Activated CD4-positive, alpha-beta memory T cell treated with anti-CD3 and anti-CD28 coated beads for 36 hours (primary cell): Measurements from ENCODE around the gene UNC13C. TPM values are rescaled to one million over a fixed set of nuclear protein-coding genes. Genes with fewer than 3 reads are reported as not detected.

Source experiments
- CTCF ChIA-PET: fragments of 350-600 bp; sonication (Branson Sonifier 250); formaldehyde crosslinking; loops from one replicate; lab custom pipeline; 2021; ENCODE audit warnings: antibody characterized with exemption, inconsistent platforms; lab: Charles Lee
- POLR2A ChIA-PET: fragments of 350-600 bp; sonication (Branson Sonifier 250); formaldehyde crosslinking; loops from one replicate; lab custom pipeline; 2021; ENCODE audit warnings: antibody characterized with exemption; lab: Charles Lee
- DNase-seq: peaks from one replicate; pipeline ENCODE4 v3.0.0-alpha.2; 2020
- H3K27ac Mint-ChIP-seq: one replicate; pipeline ENCODE4 v1.8.0; 2021; ENCODE audit warnings: mixed read lengths
- H3K27me3 Mint-ChIP-seq: one replicate; pipeline ENCODE4 v1.8.0; 2021; ENCODE audit warnings: mixed read lengths
- H3K36me3 Mint-ChIP-seq: one replicate; pipeline ENCODE4 v1.8.0; 2021; ENCODE audit warnings: mixed read lengths
- H3K4me1 Mint-ChIP-seq: one replicate; pipeline ENCODE4 v1.8.0; 2021; ENCODE audit warnings: low read depth, mixed read lengths
- H3K4me3 Mint-ChIP-seq: one replicate; pipeline ENCODE4 v1.8.0; 2021; ENCODE audit warnings: mild to moderate bottlenecking, mixed read lengths
- H3K9me3 Mint-ChIP-seq: one replicate; pipeline ENCODE4 v1.8.0; 2021; ENCODE audit warnings: mixed read lengths
- intact Hi-C: fragments of 100-400 bp; cut with micrococcal nuclease; formaldehyde crosslinking; loops from one replicate; pipeline ENCODE4 v1.15.1; 2023
- total RNA-seq, 2 experiments: library from RNA; stranded (reverse); gene quantifications; one replicate each; pipeline ENCODE4 v1.2.3, GENCODE V29; 2021

UNC13C gene
- total RNA-seq, 2 experiments from 2014 or later: not detected

- H3K36me3 Mint-ChIP-seq: no peaks in the 10 kb centered on the region
- H3K4me3 Mint-ChIP-seq: no peak overlapping the region
- ChIA-PET POLR2A (no interaction called here), CTCF (no interaction called here)
- H3K4me1 Mint-ChIP-seq: no peaks in the 10 kb centered on the region
- no peaks in the 10 kb centered on the region for H3K27me3 Mint-ChIP-seq
- intact Hi-C loops: no loop called here
- H3K27ac Mint-ChIP-seq: no peak overlapping the region
- no peak for DNase-seq
- H3K9me3 Mint-ChIP-seq: no peaks in the 10 kb centered on the region
Measured at GRCh38 chr15:54605556-54605955, 627.3 kb downstream of the UNC13C start.

GRCh38 chr15:54608876-54609835 lies 630.9 kb downstream of the UNC13C start:
- Mint-ChIP-seq H3K4me1 (no peaks in the 10 kb centered on the region), H3K27me3 (no peaks in the 10 kb centered on the region), H3K9me3 (no peaks in the 10 kb centered on the region), H3K36me3 (no peaks in the 10 kb centered on the region), H3K27ac (no peak overlapping the region), H3K4me3 (no peak overlapping the region)
- CTCF ChIA-PET: no interaction called here
- no peak for DNase-seq
- POLR2A ChIA-PET: no interaction called here
- intact Hi-C loops: no loop called here

GRCh38 chr15:54618120-54618519 lies 639.9 kb downstream of the UNC13C start:
- H3K4me3 Mint-ChIP-seq: no peak overlapping the region
- no peaks in the 10 kb centered on the region for H3K4me1 Mint-ChIP-seq
- POLR2A ChIA-PET: no interaction called here
- no peak for DNase-seq
- no peaks in the 10 kb centered on the region for H3K9me3 Mint-ChIP-seq
- H3K36me3 Mint-ChIP-seq: no peaks in the 10 kb centered on the region
- no peak overlapping the region for H3K27ac Mint-ChIP-seq
- CTCF ChIA-PET: no interaction called here
- intact Hi-C loops: no loop called here
- no peaks in the 10 kb centered on the region for H3K27me3 Mint-ChIP-seq

GRCh38 chr15:54619180-54619579 lies 640.9 kb downstream of the UNC13C start:
- Mint-ChIP-seq H3K9me3 (no peaks in the 10 kb centered on the region), H3K27me3 (no peaks in the 10 kb centered on the region), H3K4me3 (no peak overlapping the region), H3K36me3 (no peaks in the 10 kb centered on the region), H3K27ac (no peak overlapping the region), H3K4me1 (no peaks in the 10 kb centered on the region)
- ChIA-PET POLR2A (no interaction called here), CTCF (no interaction called here)
- no peak for DNase-seq
- intact Hi-C loops: no loop called here

GRCh38 chr15:54620916-54621315 lies 642.7 kb downstream of the UNC13C start:
- no peak overlapping the region for H3K27ac Mint-ChIP-seq
- ChIA-PET CTCF (no interaction called here), POLR2A (no interaction called here)
- no peaks in the 10 kb centered on the region for H3K9me3 Mint-ChIP-seq
- H3K4me3 Mint-ChIP-seq: no peak overlapping the region
- DNase-seq: no peak
- intact Hi-C loops: no loop called here
- H3K4me1 Mint-ChIP-seq: no peaks in the 10 kb centered on the region
- no peaks in the 10 kb centered on the region for H3K36me3 Mint-ChIP-seq
- H3K27me3 Mint-ChIP-seq: no peaks in the 10 kb centered on the region

- no peak for DNase-seq
- Mint-ChIP-seq H3K27me3 (no peaks in the 10 kb centered on the region), H3K4me1 (no peaks in the 10 kb centered on the region), H3K4me3 (no peak overlapping the region), H3K36me3 (no peaks in the 10 kb centered on the region), H3K27ac (no peak overlapping the region), H3K9me3 (peaks cover 9% of the 10 kb centered on the region)
- intact Hi-C loops: no loop called here
- ChIA-PET POLR2A (no interaction called here), CTCF (no interaction called here)
Measured at GRCh38 chr15:54636147-54636546, 657.9 kb downstream of the UNC13C start.

- CTCF ChIA-PET: no interaction called here
- H3K9me3 Mint-ChIP-seq: peaks cover 9% of the 10 kb centered on the region
Measured at GRCh38 chr15:54638666-54639065, 660.4 kb downstream of the UNC13C start.

GRCh38 chr15:54640873-54641272 lies 662.6 kb downstream of the UNC13C start:
- intact Hi-C loops: no loop called here
- peaks cover 9% of the 10 kb centered on the region for H3K9me3 Mint-ChIP-seq
- no peaks in the 10 kb centered on the region for H3K27me3 Mint-ChIP-seq
- POLR2A ChIA-PET: no interaction called here
- no peak for DNase-seq
- no peak overlapping the region for H3K4me3 Mint-ChIP-seq
- H3K27ac Mint-ChIP-seq: no peak overlapping the region
- CTCF ChIA-PET: no interaction called here
- H3K4me1 Mint-ChIP-seq: no peaks in the 10 kb centered on the region
- no peaks in the 10 kb centered on the region for H3K36me3 Mint-ChIP-seq

More at GRCh38 chr15:54638666-54639065, 660.4 kb downstream of the UNC13C start:
- Mint-ChIP-seq H3K27me3 (no peaks in the 10 kb centered on the region), H3K36me3 (no peaks in the 10 kb centered on the region), H3K4me1 (no peaks in the 10 kb centered on the region), H3K27ac (no peak overlapping the region), H3K4me3 (no peak overlapping the region)
- intact Hi-C loops: no loop called here
- POLR2A ChIA-PET: interaction anchor here (0.7 kb wide), 1 partner anchor 422 kb away, joined by 4 read pairs; no protein-coding TSS in a partner anchor
- no peak for DNase-seq

- ChIA-PET CTCF (no interaction called here), POLR2A (no interaction called here)
- intact Hi-C loops: no loop called here
- Mint-ChIP-seq H3K4me3 (no peak overlapping the region), H3K9me3 (peaks cover 18% of the 10 kb centered on the region), H3K36me3 (no peaks in the 10 kb centered on the region), H3K27me3 (no peaks in the 10 kb centered on the region), H3K4me1 (no peaks in the 10 kb centered on the region), H3K27ac (no peak overlapping the region)
- DNase-seq: no peak
Measured at GRCh38 chr15:54644796-54645195, 666.6 kb downstream of the UNC13C start.

GRCh38 chr15:54659646-54660045 lies 681.4 kb downstream of the UNC13C start:
- POLR2A ChIA-PET: no interaction called here

GRCh38 chr15:54660356-54660755 lies 682.1 kb downstream of the UNC13C start:
- Mint-ChIP-seq H3K4me3 (no peak overlapping the region), H3K27ac (no peak overlapping the region), H3K9me3 (no peaks in the 10 kb centered on the region), H3K27me3 (no peaks in the 10 kb centered on the region), H3K36me3 (no peaks in the 10 kb centered on the region), H3K4me1 (no peaks in the 10 kb centered on the region)
- intact Hi-C loops: no loop called here
- CTCF ChIA-PET: no interaction called here
- no peak for DNase-seq
- POLR2A ChIA-PET: no interaction called here

More at GRCh38 chr15:54659646-54660045, 681.4 kb downstream of the UNC13C start:
- no peaks in the 10 kb centered on the region for H3K27me3 Mint-ChIP-seq
- H3K27ac Mint-ChIP-seq: no peak overlapping the region
- no peak overlapping the region for H3K4me3 Mint-ChIP-seq
- no peaks in the 10 kb centered on the region for H3K9me3 Mint-ChIP-seq
- no peaks in the 10 kb centered on the region for H3K36me3 Mint-ChIP-seq
- H3K4me1 Mint-ChIP-seq: no peaks in the 10 kb centered on the region
- no peak for DNase-seq
- intact Hi-C loops: no loop called here
- CTCF ChIA-PET: no interaction called here

- no peaks in the 10 kb centered on the region for H3K27me3 Mint-ChIP-seq
- peaks cover 3% of the 10 kb centered on the region for H3K36me3 Mint-ChIP-seq
- H3K9me3 Mint-ChIP-seq: peaks cover 31% of the 10 kb centered on the region
- no peak overlapping the region for H3K27ac Mint-ChIP-seq
- no peak overlapping the region for H3K4me3 Mint-ChIP-seq
- intact Hi-C loops: no loop called here
- H3K4me1 Mint-ChIP-seq: no peaks in the 10 kb centered on the region
- POLR2A ChIA-PET: no interaction called here
- no peak for DNase-seq
- CTCF ChIA-PET: no interaction called here
Measured at GRCh38 chr15:54675241-54675640, 697.0 kb downstream of the UNC13C start.

GRCh38 chr15:54681584-54681983 lies 703.3 kb downstream of the UNC13C start:
- H3K27me3 Mint-ChIP-seq: peaks cover 2% of the 10 kb centered on the region
- CTCF ChIA-PET: no interaction called here

More at GRCh38 chr15:54681584-54681983, 703.3 kb downstream of the UNC13C start:
- no peak overlapping the region for H3K27ac Mint-ChIP-seq
- H3K36me3 Mint-ChIP-seq: no peaks in the 10 kb centered on the region
- H3K4me1 Mint-ChIP-seq: no peaks in the 10 kb centered on the region
- no peak for DNase-seq
- no peaks in the 10 kb centered on the region for H3K9me3 Mint-ChIP-seq
- H3K4me3 Mint-ChIP-seq: no peak overlapping the region
- intact Hi-C loops: no loop called here
- POLR2A ChIA-PET: no interaction called here
